ENCODE measurements around the gene PTPN1.

The PTPN1 gene

GRCh38 chr20:50547964-50548363 lies 37.8 kb downstream of the PTPN1 start:
- no peaks in the 10 kb centered on the region for H3K27me3 Mint-ChIP-seq (ENCODE audit: low read depth)
- TF ChIP-seq, protein P1, sequence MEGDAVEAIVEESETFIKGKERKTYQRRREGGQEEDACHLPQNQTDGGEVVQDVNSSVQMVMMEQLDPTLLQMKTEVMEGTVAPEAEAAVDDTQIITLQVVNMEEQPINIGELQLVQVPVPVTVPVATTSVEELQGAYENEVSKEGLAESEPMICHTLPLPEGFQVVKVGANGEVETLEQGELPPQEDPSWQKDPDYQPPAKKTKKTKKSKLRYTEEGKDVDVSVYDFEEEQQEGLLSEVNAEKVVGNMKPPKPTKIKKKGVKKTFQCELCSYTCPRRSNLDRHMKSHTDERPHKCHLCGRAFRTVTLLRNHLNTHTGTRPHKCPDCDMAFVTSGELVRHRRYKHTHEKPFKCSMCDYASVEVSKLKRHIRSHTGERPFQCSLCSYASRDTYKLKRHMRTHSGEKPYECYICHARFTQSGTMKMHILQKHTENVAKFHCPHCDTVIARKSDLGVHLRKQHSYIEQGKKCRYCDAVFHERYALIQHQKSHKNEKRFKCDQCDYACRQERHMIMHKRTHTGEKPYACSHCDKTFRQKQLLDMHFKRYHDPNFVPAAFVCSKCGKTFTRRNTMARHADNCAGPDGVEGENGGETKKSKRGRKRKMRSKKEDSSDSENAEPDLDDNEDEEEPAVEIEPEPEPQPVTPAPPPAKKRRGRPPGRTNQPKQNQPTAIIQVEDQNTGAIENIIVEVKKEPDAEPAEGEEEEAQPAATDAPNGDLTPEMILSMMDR (IDR thresholded peaks at IDR 0.05; ENCODE audit: unreplicated experiment in 3 of 3) = no peak
- H3K27ac Mint-ChIP-seq = no peak overlapping the region
- H3K4me1 Mint-ChIP-seq = peaks cover 10% of the 10 kb centered on the region
- H3K4me3 Mint-ChIP-seq = no peak overlapping the region
- no peaks in the 10 kb centered on the region for H3K9me3 Mint-ChIP-seq
- peaks cover 9% of the 10 kb centered on the region for H3K36me3 Mint-ChIP-seq (ENCODE audit: low read depth)

- peaks cover 10% of the 10 kb centered on the region for H3K4me1 Mint-ChIP-seq
Observed at GRCh38 chr20:50548396-50548795, 38.2 kb downstream of the PTPN1 start.

GRCh38 chr20:50550531-50550930 lies 40.3 kb downstream of the PTPN1 start:
- Mint-ChIP-seq H3K4me3 (no peak overlapping the region), H3K36me3 (ENCODE audit: low read depth) (peaks cover 10% of the 10 kb centered on the region), H3K27ac (no peak overlapping the region), H3K27me3 (ENCODE audit: low read depth) (no peaks in the 10 kb centered on the region), H3K4me1 (peaks cover 10% of the 10 kb centered on the region), H3K9me3 (no peaks in the 10 kb centered on the region)
- TF ChIP-seq, protein P1 (IDR thresholded peaks at IDR 0.05; ENCODE audit: unreplicated experiment in 3 of 3) = no peak

More at GRCh38 chr20:50548396-50548795, 38.2 kb downstream of the PTPN1 start:
- no peaks in the 10 kb centered on the region for H3K27me3 Mint-ChIP-seq (ENCODE audit: low read depth)
- no peak overlapping the region for H3K4me3 Mint-ChIP-seq
- H3K36me3 Mint-ChIP-seq (ENCODE audit: low read depth) = peaks cover 9% of the 10 kb centered on the region
- no peaks in the 10 kb centered on the region for H3K9me3 Mint-ChIP-seq
- no peak overlapping the region for H3K27ac Mint-ChIP-seq
- TF ChIP-seq, protein P1 (IDR thresholded peaks at IDR 0.05; ENCODE audit: unreplicated experiment in 3 of 3) = no peak

DNA sequence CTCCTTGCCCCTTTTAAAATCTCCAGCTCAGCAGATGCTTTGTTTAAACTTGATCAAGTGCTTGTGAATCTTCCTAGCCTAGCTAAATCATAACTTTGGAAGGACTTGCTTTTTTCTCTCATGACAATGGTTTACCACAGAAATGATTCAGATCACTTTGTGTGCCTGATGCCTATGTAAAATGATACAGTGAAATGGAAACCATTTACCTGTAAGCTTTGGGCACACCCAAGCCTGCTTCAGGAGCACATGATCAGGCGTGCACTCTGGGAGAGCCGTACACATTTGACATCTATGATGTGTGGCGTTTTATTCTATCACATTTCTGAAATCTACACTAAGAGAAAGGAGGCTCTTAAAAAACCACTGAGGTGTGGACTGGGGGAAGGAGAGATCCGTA lies 41.1 kb downstream of the PTPN1 start:
- H3K4me3 Mint-ChIP-seq = no peak overlapping the region
- no peaks in the 10 kb centered on the region for H3K9me3 Mint-ChIP-seq
- peaks cover 17% of the 10 kb centered on the region for H3K36me3 Mint-ChIP-seq (ENCODE audit: low read depth)
- H3K4me1 Mint-ChIP-seq = peaks cover 10% of the 10 kb centered on the region
- H3K27ac Mint-ChIP-seq = peak overlapping the region; percentile 10 to 52 (median 40)
- H3K27me3 Mint-ChIP-seq (ENCODE audit: low read depth) = no peaks in the 10 kb centered on the region
- TF ChIP-seq, protein P1 (IDR thresholded peaks at IDR 0.05; ENCODE audit: unreplicated experiment in 3 of 3) = no peak

- TF ChIP-seq, protein P1 (IDR thresholded peaks at IDR 0.05; ENCODE audit: unreplicated experiment in 3 of 3) = no peak
Observed at GRCh38 chr20:50552979-50553378, 42.8 kb downstream of the PTPN1 start.

More at GRCh38 chr20:50552979-50553378, 42.8 kb downstream of the PTPN1 start:
- Mint-ChIP-seq H3K4me1 (peaks cover 10% of the 10 kb centered on the region), H3K27ac (no peak overlapping the region), H3K27me3 (ENCODE audit: low read depth) (no peaks in the 10 kb centered on the region), H3K4me3 (no peak overlapping the region), H3K9me3 (no peaks in the 10 kb centered on the region), H3K36me3 (ENCODE audit: low read depth) (peaks cover 22% of the 10 kb centered on the region)

All from nephron (organoid).